ENCODE data around the gene HSD17B2. TPM values are rescaled to one million over a fixed set of nuclear protein-coding genes. Genes with fewer than 3 reads are reported as not detected.

Gene HSD17B2
- total RNA-seq, 1 donor from 2014 or later = 215 TPM

- DNase-seq = no peak
Observed at GRCh38 chr16:82050506-82050905, 15.5 kb downstream of the HSD17B2 start.

GRCh38 chr16:82050909-82051357, 15.9 kb downstream of the HSD17B2 start:
- no peak for DNase-seq

GRCh38 chr16:82051656-82052055, 16.6 kb downstream of the HSD17B2 start:
- DNase-seq = no peak

GRCh38 chr16:82055117-82055516, 20.1 kb downstream of the HSD17B2 start:
- DNase-seq = no peak

GRCh38 chr16:82055728-82056549, 20.9 kb downstream of the HSD17B2 start:
- peak; percentile 33 for DNase-seq

- no peak for DNase-seq
Observed at GRCh38 chr16:82056550-82056896, 21.5 kb downstream of the HSD17B2 start.

- DNase-seq = no peak
Observed at GRCh38 chr16:82059161-82059982, 24.3 kb downstream of the HSD17B2 start.

GRCh38 chr16:82059983-82060421, 24.9 kb downstream of the HSD17B2 start:
- no peak for DNase-seq

GRCh38 chr16:82061861-82062525, 26.9 kb downstream of the HSD17B2 start:
- peak; percentile 75 for DNase-seq

- DNase-seq = no peak
Observed at GRCh38 chr16:82062645-82063058, 27.6 kb downstream of the HSD17B2 start.

- DNase-seq = no peak
Observed at GRCh38 chr16:82063456-82064082, 28.5 kb downstream of the HSD17B2 start.

GRCh38 chr16:82067042-82067803, 32.2 kb downstream of the HSD17B2 start:
- no peak for DNase-seq

- no peak for DNase-seq
Observed at GRCh38 chr16:82067804-82068325, 32.8 kb downstream of the HSD17B2 start.

- DNase-seq = no peak
Observed at GRCh38 chr16:82070656-82071369, 35.8 kb downstream of the HSD17B2 start.

GRCh38 chr16:82071421-82071820, 36.4 kb downstream of the HSD17B2 start:
- DNase-seq = no peak

GRCh38 chr16:82072313-82072712, 37.3 kb downstream of the HSD17B2 start:
- DNase-seq = no peak

- no peak for DNase-seq
Observed at GRCh38 chr16:82074019-82074558, 39.0 kb downstream of the HSD17B2 start.

GRCh38 chr16:82078125-82078524, 43.1 kb downstream of the HSD17B2 start:
- DNase-seq = no peak

- DNase-seq = no peak
Observed at GRCh38 chr16:82079892-82080291, 44.8 kb downstream of the HSD17B2 start.

- no peak for DNase-seq
Observed at GRCh38 chr16:82081264-82081663, 46.2 kb downstream of the HSD17B2 start.

GRCh38 chr16:82082097-82082496, 47.0 kb downstream of the HSD17B2 start:
- no peak for DNase-seq

Measured in dermis blood vessel endothelial cell (primary cell).